ENCODE results near the gene AK9.

DNA sequence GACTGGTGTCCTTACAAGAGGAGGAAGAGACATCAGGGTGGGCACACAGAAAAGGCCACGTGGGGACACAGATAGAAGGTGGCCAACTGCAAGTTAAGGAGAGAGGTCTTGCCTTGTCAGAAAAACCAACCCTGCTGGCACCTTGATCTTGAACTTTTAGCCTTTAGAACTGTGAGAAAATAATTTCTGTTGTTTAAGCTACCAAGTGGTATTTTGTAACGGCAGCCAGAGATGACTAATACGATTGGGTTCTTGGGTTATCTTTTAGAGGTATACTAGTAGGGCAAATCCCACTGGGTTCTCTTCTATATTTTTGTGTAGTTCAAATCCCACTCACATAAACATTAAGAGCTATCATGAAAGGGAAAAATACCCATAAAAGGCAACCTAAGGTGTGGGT lies 176.1 kb downstream of the AK9 start:
- TF ChIP-seq, protein P1, sequence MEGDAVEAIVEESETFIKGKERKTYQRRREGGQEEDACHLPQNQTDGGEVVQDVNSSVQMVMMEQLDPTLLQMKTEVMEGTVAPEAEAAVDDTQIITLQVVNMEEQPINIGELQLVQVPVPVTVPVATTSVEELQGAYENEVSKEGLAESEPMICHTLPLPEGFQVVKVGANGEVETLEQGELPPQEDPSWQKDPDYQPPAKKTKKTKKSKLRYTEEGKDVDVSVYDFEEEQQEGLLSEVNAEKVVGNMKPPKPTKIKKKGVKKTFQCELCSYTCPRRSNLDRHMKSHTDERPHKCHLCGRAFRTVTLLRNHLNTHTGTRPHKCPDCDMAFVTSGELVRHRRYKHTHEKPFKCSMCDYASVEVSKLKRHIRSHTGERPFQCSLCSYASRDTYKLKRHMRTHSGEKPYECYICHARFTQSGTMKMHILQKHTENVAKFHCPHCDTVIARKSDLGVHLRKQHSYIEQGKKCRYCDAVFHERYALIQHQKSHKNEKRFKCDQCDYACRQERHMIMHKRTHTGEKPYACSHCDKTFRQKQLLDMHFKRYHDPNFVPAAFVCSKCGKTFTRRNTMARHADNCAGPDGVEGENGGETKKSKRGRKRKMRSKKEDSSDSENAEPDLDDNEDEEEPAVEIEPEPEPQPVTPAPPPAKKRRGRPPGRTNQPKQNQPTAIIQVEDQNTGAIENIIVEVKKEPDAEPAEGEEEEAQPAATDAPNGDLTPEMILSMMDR (IDR thresholded peaks at IDR 0.05 in 4 of 5, conservative IDR thresholded peaks at IDR 0.05 in 1 of 5), result no peak
- TF ChIP-seq POLR2A (IDR thresholded peaks at IDR 0.05), result no peak

Measured in gastrocnemius medialis (tissue), 4 donors.